WTC11 (cell line): ENCODE results near the gene PIANP. TPM values are rescaled to one million over a fixed set of nuclear protein-coding genes. Genes with fewer than 3 reads are reported as not detected.
A peak's percentile ranks its signal among the peaks of the same experiment; 100 is the strongest.

Source experiments
- ATF3 ChIP-seq: sonication (generic); formaldehyde crosslinking; conservative IDR thresholded peaks from 2 replicates; pipeline ENCODE4 v1.8.1; 2022; ENCODE audit warnings: mild to moderate bottlenecking, missing genetic modification reagents
- ESRRA ChIP-seq: sonication (generic); formaldehyde crosslinking; IDR thresholded peaks from 2 replicates; pipeline ENCODE4 v1.8.1; 2022; ENCODE audit warnings: mild to moderate bottlenecking, missing genetic modification reagents, borderline replicate concordance
- ETV6 ChIP-seq: sonication (generic); formaldehyde crosslinking; IDR thresholded peaks from 2 replicates; pipeline ENCODE4 v1.8.1; 2022; ENCODE audit warnings: mild to moderate bottlenecking, missing genetic modification reagents
- FOXK1 ChIP-seq: sonication (generic); formaldehyde crosslinking; IDR thresholded peaks from 2 replicates; pipeline ENCODE4 v1.8.0; 2022; ENCODE audit warnings: mild to moderate bottlenecking, moderate library complexity, missing genetic modification reagents
- GABPB1 ChIP-seq: sonication (generic); formaldehyde crosslinking; IDR thresholded peaks from 2 replicates; pipeline ENCODE4 v1.8.1; 2023; ENCODE audit warnings: mild to moderate bottlenecking, missing genetic modification reagents
- GRHL2 ChIP-seq: fragments of 250-450 bp; sonication (Bioruptor Pico); IDR thresholded peaks from 2 replicates; pipeline ENCODE4 v1.8.0; 2022; ENCODE audit warnings: mild to moderate bottlenecking, moderate library complexity; ENCODE audit not compliant: insufficient replicate concordance, severe bottlenecking
- GTF2I ChIP-seq: fragments of 250-450 bp; sonication (Bioruptor Pico); conservative IDR thresholded peaks from 2 replicates; pipeline ENCODE4 v1.4.0; 2021; ENCODE audit warnings: mild to moderate bottlenecking
- HMGA2 ChIP-seq: fragments of 250-450 bp; sonication (Bioruptor Pico); IDR thresholded peaks from 2 replicates; pipeline ENCODE4 v1.4.0; 2021; ENCODE audit warnings: mild to moderate bottlenecking, moderate library complexity
- IRF2 ChIP-seq: sonication (generic); formaldehyde crosslinking; IDR thresholded peaks from 2 replicates; pipeline ENCODE4 v1.8.0; 2022; ENCODE audit warnings: low read depth, missing genetic modification reagents, borderline replicate concordance
- MAX ChIP-seq: sonication (generic); formaldehyde crosslinking; IDR thresholded peaks from 2 replicates; pipeline ENCODE4 v1.8.0; 2022; ENCODE audit warnings: mild to moderate bottlenecking, missing genetic modification reagents
- MYBL2 ChIP-seq: sonication (generic); formaldehyde crosslinking; IDR thresholded peaks from 2 replicates; pipeline ENCODE4 v1.8.1; 2023; ENCODE audit warnings: mild to moderate bottlenecking, moderate library complexity, missing genetic modification reagents
- PRDM15 ChIP-seq: sonication (generic); formaldehyde crosslinking; IDR thresholded peaks from 2 replicates; pipeline ENCODE4 v1.8.0; 2022; ENCODE audit warnings: missing genetic modification reagents
- SP1 ChIP-seq: sonication (generic); formaldehyde crosslinking; conservative IDR thresholded peaks from 2 replicates; pipeline ENCODE4 v1.8.1; 2022; ENCODE audit warnings: missing genetic modification reagents
- STAT6 ChIP-seq: sonication (generic); formaldehyde crosslinking; conservative IDR thresholded peaks from 2 replicates; pipeline ENCODE4 v1.8.1; 2023; ENCODE audit warnings: mild to moderate bottlenecking, low read depth, missing genetic modification reagents, moderate library complexity
- TEAD4 ChIP-seq: sonication (generic); formaldehyde crosslinking; IDR thresholded peaks from 2 replicates; pipeline ENCODE4 v1.8.0; 2022; ENCODE audit warnings: mild to moderate bottlenecking, missing genetic modification reagents
- USF1 ChIP-seq: sonication (generic); formaldehyde crosslinking; IDR thresholded peaks from 2 replicates; pipeline ENCODE4 v1.8.0; 2022; ENCODE audit warnings: mild to moderate bottlenecking, missing genetic modification reagents
- ZNF232 ChIP-seq: sonication (generic); formaldehyde crosslinking; IDR thresholded peaks from 2 replicates; pipeline ENCODE4 v1.8.0; 2022; ENCODE audit warnings: mild to moderate bottlenecking, missing genetic modification reagents
- ZNF512 ChIP-seq: sonication (generic); formaldehyde crosslinking; IDR thresholded peaks from 2 replicates; pipeline ENCODE4 v1.8.1; 2022; ENCODE audit warnings: missing genetic modification reagents, borderline replicate concordance
- ZNF532 ChIP-seq: fragments of 250-450 bp; sonication (Bioruptor Pico); IDR thresholded peaks from 2 replicates; pipeline ENCODE4 v1.9.0; 2021; ENCODE audit warnings: mild to moderate bottlenecking, borderline replicate concordance
- ZNF671 ChIP-seq: fragments of 250-450 bp; sonication (Bioruptor Pico); IDR thresholded peaks from 2 replicates; pipeline ENCODE4 v1.8.0; 2021; ENCODE audit warnings: mild to moderate bottlenecking
- total RNA-seq: library from RNA; stranded (reverse); gene quantifications from 3 replicates; pipeline ENCODE4 v1.2.3, GENCODE V29; 2021

PIANP gene
- total RNA-seq, 1 experiment from 2014 or later = 7.7 TPM

- no peak for TF ChIP-seq GRHL2 (CRISPR knock-in tag)
- TF ChIP-seq TEAD4 = no peak
- TF ChIP-seq USF1 (CRISPR knock-in tag) = no peak
- TF ChIP-seq GABPB1 (CRISPR knock-in tag) = peak; percentile 87
- TF ChIP-seq MYBL2 (CRISPR knock-in tag) = peak; percentile 43; the same call in 1 of the 2 replicates
- no peak for TF ChIP-seq GTF2I (CRISPR knock-in tag)
- TF ChIP-seq ETV6 = peak; percentile 79
- TF ChIP-seq SP1 (CRISPR knock-in tag) = peak; percentile 98
- 0 out of 2 replicates have a peak, but pooled peaks have one; percentile 60 for TF ChIP-seq ZNF671
- TF ChIP-seq FOXK1 = peak; percentile 99
- TF ChIP-seq MAX (CRISPR knock-in tag) = peak; percentile 76
- no peak for TF ChIP-seq ZNF512
- no peak for TF ChIP-seq PRDM15
- no peak for TF ChIP-seq STAT6 (CRISPR knock-in tag)
- TF ChIP-seq ESRRA = no peak
- no peak for TF ChIP-seq HMGA2 (CRISPR knock-in tag)
- no peak for TF ChIP-seq ZNF232 (CRISPR knock-in tag)
- TF ChIP-seq ATF3 (CRISPR knock-in tag) = 0 out of 2 replicates have a peak, but pooled peaks have one; percentile 37
- TF ChIP-seq ZNF532 (CRISPR knock-in tag) = no peak
- no peak for TF ChIP-seq IRF2 (CRISPR knock-in tag)
Measured at GRCh38 chr12:6662906-6663742, 37.5 kb downstream of the PIANP start, which contains the start of gene ING4 (continued).
